ENCODE measurements around the gene RPL18A.

DNA sequence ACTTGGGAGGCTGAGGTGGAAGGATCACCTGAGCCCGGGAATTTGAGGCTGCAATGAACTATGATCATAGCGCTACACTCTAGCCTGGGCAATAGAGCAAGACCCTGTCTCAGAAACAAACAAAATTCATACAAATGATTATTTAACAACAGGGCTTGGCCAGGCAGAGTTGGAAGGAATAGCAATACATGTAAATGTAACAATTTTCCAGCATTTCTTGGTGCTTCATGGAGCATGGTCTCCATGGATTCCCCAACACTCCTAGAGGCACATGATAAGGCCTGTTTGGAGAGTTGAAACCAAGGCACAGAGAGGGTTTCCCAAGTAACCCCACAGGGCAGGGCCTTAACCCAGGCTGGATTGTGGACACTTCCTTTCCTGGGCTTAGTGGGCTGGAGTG, 48.6 kb upstream of the RPL18A start:
- TF ChIP-seq, protein P1, sequence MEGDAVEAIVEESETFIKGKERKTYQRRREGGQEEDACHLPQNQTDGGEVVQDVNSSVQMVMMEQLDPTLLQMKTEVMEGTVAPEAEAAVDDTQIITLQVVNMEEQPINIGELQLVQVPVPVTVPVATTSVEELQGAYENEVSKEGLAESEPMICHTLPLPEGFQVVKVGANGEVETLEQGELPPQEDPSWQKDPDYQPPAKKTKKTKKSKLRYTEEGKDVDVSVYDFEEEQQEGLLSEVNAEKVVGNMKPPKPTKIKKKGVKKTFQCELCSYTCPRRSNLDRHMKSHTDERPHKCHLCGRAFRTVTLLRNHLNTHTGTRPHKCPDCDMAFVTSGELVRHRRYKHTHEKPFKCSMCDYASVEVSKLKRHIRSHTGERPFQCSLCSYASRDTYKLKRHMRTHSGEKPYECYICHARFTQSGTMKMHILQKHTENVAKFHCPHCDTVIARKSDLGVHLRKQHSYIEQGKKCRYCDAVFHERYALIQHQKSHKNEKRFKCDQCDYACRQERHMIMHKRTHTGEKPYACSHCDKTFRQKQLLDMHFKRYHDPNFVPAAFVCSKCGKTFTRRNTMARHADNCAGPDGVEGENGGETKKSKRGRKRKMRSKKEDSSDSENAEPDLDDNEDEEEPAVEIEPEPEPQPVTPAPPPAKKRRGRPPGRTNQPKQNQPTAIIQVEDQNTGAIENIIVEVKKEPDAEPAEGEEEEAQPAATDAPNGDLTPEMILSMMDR (conservative IDR thresholded peaks at IDR 0.05; ENCODE audit: low read depth in 2 of 2) = no peak
- TF ChIP-seq EZH2phosphoT487 (IDR thresholded peaks at IDR 0.05; ENCODE audit: unreplicated experiment) (no peak), EZH2 (IDR thresholded peaks at IDR 0.05; ENCODE audit: low read depth, unreplicated experiment) (no peak), CREB1 (CRISPR knock-in tag; IDR thresholded peaks at IDR 0.05; ENCODE audit: low read depth) (no peak), POLR2AphosphoS5 (IDR thresholded peaks at IDR 0.05; ENCODE audit: low read depth) (no peak), JUNB (IDR thresholded peaks at IDR 0.05; ENCODE audit: unreplicated experiment) (no peak), NANOG (IDR thresholded peaks at IDR 0.05; ENCODE audit: borderline replicate concordance) (no peak)
- TF ChIP-seq, protein P2, sequence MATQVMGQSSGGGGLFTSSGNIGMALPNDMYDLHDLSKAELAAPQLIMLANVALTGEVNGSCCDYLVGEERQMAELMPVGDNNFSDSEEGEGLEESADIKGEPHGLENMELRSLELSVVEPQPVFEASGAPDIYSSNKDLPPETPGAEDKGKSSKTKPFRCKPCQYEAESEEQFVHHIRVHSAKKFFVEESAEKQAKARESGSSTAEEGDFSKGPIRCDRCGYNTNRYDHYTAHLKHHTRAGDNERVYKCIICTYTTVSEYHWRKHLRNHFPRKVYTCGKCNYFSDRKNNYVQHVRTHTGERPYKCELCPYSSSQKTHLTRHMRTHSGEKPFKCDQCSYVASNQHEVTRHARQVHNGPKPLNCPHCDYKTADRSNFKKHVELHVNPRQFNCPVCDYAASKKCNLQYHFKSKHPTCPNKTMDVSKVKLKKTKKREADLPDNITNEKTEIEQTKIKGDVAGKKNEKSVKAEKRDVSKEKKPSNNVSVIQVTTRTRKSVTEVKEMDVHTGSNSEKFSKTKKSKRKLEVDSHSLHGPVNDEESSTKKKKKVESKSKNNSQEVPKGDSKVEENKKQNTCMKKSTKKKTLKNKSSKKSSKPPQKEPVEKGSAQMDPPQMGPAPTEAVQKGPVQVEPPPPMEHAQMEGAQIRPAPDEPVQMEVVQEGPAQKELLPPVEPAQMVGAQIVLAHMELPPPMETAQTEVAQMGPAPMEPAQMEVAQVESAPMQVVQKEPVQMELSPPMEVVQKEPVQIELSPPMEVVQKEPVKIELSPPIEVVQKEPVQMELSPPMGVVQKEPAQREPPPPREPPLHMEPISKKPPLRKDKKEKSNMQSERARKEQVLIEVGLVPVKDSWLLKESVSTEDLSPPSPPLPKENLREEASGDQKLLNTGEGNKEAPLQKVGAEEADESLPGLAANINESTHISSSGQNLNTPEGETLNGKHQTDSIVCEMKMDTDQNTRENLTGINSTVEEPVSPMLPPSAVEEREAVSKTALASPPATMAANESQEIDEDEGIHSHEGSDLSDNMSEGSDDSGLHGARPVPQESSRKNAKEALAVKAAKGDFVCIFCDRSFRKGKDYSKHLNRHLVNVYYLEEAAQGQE (IDR thresholded peaks at IDR 0.05; ENCODE audit: unreplicated experiment) = no peak
- TF ChIP-seq, protein P3, sequence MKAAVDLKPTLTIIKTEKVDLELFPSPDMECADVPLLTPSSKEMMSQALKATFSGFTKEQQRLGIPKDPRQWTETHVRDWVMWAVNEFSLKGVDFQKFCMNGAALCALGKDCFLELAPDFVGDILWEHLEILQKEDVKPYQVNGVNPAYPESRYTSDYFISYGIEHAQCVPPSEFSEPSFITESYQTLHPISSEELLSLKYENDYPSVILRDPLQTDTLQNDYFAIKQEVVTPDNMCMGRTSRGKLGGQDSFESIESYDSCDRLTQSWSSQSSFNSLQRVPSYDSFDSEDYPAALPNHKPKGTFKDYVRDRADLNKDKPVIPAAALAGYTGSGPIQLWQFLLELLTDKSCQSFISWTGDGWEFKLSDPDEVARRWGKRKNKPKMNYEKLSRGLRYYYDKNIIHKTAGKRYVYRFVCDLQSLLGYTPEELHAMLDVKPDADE (IDR thresholded peaks at IDR 0.05) = no peak

Data from GM23338 (cell line).